SKM-1 (cell line): ENCODE measurements around the gene SH2D6.

ENCODE experiments used
- DNase-seq: peaks from one replicate; lab custom pipeline; 2025; ENCODE audit not compliant: unreplicated experiment; lab: John Stamatoyannopoulos, UW

The SH2D6 gene

GRCh38 chr2:85421260-85422071, 3.0 kb downstream of the SH2D6 start:
- no peak for DNase-seq

- DNase-seq: no peak
Measured at GRCh38 chr2:85422072-85422457, 3.6 kb downstream of the SH2D6 start.

GRCh38 chr2:85423525-85423924, 5.0 kb downstream of the SH2D6 start:
- no peak for DNase-seq

GRCh38 chr2:85425588-85425987, 7.1 kb downstream of the SH2D6 start:
- no peak for DNase-seq

GRCh38 chr2:85427300-85427835, 8.9 kb downstream of the SH2D6 start:
- DNase-seq: no peak

- DNase-seq: peak; percentile 80
Measured at GRCh38 chr2:85428343-85428881, 9.9 kb downstream of the SH2D6 start.

- DNase-seq: no peak
Measured at GRCh38 chr2:85429213-85429923, 10.9 kb downstream of the SH2D6 start.

- DNase-seq: no peak
Measured at GRCh38 chr2:85429924-85430289, 11.4 kb downstream of the SH2D6 start.

- no peak for DNase-seq
Measured at GRCh38 chr2:85430752-85431569, 12.4 kb downstream of the SH2D6 start.

- DNase-seq: no peak
Measured at GRCh38 chr2:85431570-85432205, 13.2 kb downstream of the SH2D6 start.

- DNase-seq: no peak
Measured at GRCh38 chr2:85433511-85434089, 15.1 kb downstream of the SH2D6 start.

- DNase-seq: no peak
Measured at GRCh38 chr2:85434696-85435095, 16.2 kb downstream of the SH2D6 start.

- no peak for DNase-seq
Measured at GRCh38 chr2:85435220-85435958, 16.9 kb downstream of the SH2D6 start.

- DNase-seq: no peak
Measured at GRCh38 chr2:85435981-85436835, 17.7 kb downstream of the SH2D6 start.

GRCh38 chr2:85436836-85437487, 18.4 kb downstream of the SH2D6 start:
- no peak for DNase-seq

- no peak for DNase-seq
Measured at GRCh38 chr2:85437488-85438200, 19.1 kb downstream of the SH2D6 start.

GRCh38 chr2:85438201-85439024, 19.9 kb downstream of the SH2D6 start:
- DNase-seq: no peak
